Loucy (cell line): ENCODE measurements around the gene SMARCAD1.

Experiments
- EZH2phosphoT487 ChIP-seq: fragments of 200-600 bp; IDR thresholded peaks from 2 replicates; pipeline ENCODE4 v1.6.1; 2018; ENCODE audit warnings: antibody characterized with exemption, mild to moderate bottlenecking, moderate library complexity, borderline replicate concordance
- TF ChIP-seq, protein P1 (sequence below): fragments of 200-600 bp; sonication (generic); conservative IDR thresholded peaks from 2 replicates; pipeline ENCODE4 v1.5.1; 2014; ENCODE audit warnings: mild to moderate bottlenecking, antibody characterized with exemption, low read length

DNA sequence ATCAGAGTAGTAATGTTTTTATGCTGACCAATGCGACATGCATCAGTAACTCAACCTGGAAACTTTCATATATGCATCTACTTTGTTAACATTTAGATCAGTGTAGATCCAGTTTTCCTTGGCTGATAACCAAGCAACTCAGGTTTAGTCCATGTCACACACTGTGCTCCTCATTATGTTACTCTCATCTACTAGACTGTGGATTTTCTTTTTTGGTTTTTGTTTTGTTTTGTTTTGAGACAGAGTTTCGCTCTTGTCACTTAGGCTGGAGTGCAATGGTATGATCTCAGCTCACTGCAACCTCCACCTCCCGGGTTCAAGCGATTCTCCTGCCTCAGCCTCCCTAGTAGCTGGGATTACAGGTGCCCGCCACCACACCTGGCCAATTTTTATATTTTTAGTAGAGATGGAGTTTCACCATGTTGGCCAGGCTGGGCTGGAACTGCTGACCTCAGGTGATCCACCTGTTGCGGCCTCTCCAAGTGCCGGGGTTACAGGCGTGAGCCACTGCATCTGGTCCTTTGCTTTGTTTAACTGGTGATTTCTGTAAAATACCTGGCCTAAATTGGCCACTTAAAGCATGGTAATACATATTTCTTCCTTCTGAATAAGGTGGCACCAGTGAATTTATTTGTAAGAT, 48.6 kb downstream of the SMARCAD1 start:
- TF ChIP-seq, protein P1, sequence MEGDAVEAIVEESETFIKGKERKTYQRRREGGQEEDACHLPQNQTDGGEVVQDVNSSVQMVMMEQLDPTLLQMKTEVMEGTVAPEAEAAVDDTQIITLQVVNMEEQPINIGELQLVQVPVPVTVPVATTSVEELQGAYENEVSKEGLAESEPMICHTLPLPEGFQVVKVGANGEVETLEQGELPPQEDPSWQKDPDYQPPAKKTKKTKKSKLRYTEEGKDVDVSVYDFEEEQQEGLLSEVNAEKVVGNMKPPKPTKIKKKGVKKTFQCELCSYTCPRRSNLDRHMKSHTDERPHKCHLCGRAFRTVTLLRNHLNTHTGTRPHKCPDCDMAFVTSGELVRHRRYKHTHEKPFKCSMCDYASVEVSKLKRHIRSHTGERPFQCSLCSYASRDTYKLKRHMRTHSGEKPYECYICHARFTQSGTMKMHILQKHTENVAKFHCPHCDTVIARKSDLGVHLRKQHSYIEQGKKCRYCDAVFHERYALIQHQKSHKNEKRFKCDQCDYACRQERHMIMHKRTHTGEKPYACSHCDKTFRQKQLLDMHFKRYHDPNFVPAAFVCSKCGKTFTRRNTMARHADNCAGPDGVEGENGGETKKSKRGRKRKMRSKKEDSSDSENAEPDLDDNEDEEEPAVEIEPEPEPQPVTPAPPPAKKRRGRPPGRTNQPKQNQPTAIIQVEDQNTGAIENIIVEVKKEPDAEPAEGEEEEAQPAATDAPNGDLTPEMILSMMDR = no peak
- TF ChIP-seq EZH2phosphoT487 = no peak
